ENCODE measurements around the gene UGT1A5. TPM values are rescaled to one million over a fixed set of nuclear protein-coding genes. Genes with fewer than 3 reads are reported as not detected.

Gene UGT1A5
- total and polyA plus RNA-seq, 8 donors = not detected

DNA sequence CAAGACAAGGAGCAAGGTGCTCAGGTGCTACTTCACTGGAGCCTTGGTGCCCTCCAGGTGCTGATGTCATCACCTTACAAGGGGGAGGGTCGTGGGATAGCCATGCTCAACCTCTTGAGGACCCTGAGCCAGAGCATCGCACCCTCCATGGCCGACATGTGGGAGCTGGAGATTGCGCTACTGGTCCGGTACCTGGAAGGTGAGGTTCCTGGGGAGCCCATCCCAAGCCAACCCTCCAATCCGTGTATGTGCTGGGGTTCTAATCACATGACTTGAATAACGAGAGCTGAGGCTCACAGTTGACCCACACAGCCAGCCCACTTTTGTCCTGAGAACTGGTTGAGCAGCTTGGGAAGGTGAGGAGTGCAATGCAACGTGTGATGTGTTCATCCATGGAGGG is 91.3 kb downstream of the UGT1A5 start:
- H3K27me3 ChIP-seq = no peaks in the 10 kb centered on the region
- TF ChIP-seq, protein P1, sequence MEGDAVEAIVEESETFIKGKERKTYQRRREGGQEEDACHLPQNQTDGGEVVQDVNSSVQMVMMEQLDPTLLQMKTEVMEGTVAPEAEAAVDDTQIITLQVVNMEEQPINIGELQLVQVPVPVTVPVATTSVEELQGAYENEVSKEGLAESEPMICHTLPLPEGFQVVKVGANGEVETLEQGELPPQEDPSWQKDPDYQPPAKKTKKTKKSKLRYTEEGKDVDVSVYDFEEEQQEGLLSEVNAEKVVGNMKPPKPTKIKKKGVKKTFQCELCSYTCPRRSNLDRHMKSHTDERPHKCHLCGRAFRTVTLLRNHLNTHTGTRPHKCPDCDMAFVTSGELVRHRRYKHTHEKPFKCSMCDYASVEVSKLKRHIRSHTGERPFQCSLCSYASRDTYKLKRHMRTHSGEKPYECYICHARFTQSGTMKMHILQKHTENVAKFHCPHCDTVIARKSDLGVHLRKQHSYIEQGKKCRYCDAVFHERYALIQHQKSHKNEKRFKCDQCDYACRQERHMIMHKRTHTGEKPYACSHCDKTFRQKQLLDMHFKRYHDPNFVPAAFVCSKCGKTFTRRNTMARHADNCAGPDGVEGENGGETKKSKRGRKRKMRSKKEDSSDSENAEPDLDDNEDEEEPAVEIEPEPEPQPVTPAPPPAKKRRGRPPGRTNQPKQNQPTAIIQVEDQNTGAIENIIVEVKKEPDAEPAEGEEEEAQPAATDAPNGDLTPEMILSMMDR (IDR thresholded peaks at IDR 0.05) = no peak
- ATAC-seq = no peak
- WGBS, 2 donors = 52% methylated on average over 8 of the region's 8 CpGs
- H3K9me3 ChIP-seq = no peaks in the 10 kb centered on the region
- H3K27ac ChIP-seq = no peak overlapping the region
- no peaks in the 10 kb centered on the region for H3K4me1 ChIP-seq
- intact Hi-C loops (cut with DNase I) = no loop called here
- DNase-seq = peak in 2 of 6 donors; percentile 2 to 10
- no peak overlapping the region for H3K4me3 ChIP-seq
- no peaks in the 10 kb centered on the region for H3K36me3 ChIP-seq
- FAIRE-seq = no peak

DNA sequence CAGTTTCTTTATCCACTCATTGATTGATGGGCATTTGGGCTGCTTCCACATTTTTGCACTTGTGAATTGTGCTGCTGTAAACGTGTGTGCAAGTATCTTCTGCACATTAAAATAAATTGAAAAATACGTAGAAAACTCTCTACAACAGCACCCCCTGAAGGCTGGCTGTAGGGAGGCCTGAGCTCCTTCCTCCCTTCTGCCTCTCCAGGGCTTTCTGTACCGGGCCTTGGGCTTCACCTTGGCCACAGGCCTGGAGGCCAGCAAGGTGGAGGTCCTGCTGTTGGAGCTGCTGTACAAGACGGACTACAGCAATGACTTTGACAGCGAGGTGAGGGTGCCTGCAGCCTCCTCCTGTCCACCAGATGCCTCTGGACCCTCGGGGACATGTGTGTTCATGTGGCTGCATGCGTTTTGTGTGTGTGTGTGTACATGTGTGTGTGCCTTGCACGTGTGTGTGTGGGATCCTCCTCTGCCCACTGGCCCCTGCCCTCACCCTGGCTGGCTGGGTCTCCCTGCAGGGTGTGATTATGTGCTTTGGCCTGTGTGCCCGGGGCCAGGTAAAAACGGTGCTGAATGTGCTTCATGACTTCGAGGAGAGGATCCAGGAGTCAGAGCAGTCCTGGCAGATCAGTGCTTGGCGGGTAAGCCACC is 94.6 kb downstream of the UGT1A5 start:
- DNase-seq = peak in 3 of 6 donors; percentile 2 to 39 (median 29)
- WGBS, 2 donors = 55 to 62% methylated on average over 12 of the region's 12 CpGs
- TF ChIP-seq, protein P1 (IDR thresholded peaks at IDR 0.05) = no peak

DNA sequence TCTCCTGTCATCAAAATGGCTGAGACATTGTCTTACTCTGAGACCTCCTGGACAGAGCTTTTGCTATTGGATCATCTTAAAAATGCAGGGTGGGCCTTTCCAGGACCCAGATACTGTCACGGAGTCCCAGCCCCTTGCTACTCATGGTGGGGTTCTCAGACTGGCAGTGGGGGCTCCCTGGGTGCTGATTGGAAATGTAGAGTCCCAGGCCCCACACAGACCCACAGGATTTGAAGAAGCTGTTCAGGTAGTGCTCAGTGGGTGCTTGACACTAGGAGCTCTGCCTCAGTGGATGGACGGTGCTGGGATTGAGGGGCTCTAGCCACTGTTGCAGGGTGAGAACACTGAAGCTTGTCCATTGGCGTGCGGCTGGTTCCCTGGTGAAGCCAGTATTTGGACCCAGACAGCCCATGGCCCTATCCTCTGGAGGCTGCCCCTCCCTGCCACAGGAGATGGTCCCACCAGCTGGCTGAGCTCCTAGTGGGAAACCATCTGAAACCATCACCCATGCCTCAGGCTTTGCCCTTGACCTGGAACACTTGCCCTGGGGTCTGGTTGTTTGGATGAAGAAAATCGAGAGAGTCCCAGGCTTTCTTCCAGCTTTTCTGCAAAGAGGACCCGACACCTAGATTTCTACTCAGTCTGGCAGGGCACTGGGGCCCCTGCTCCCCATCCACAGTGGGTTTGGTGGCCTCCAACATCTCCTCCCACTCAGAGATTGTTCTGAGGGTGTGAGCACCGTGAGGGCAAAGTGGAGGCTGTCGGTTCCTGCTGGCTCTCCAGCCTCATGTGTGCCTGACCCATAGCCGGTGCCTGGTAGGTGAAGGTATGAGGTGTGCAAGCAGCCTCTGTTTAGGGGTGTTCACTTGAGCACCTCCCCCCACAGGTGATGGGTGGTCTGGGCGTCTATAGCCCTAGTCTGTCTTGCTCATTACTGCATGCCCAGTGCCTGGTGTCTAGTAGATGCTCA is 95.5 kb downstream of the UGT1A5 start:
- H3K27me3 ChIP-seq = no peaks in the 10 kb centered on the region
- H3K4me3 ChIP-seq = no peak overlapping the region
- ATAC-seq = no peak

More for the DNA sequence above, 94.6 kb downstream of the UGT1A5 start:
- Histone ChIP-seq H3K4me3 (no peak overlapping the region), H3K4me1 (no peaks in the 10 kb centered on the region), H3K9me3 (no peaks in the 10 kb centered on the region), H3K27ac (no peak overlapping the region), H3K36me3 (no peaks in the 10 kb centered on the region), H3K27me3 (no peaks in the 10 kb centered on the region)
- intact Hi-C loops (cut with DNase I) = no loop called here
- FAIRE-seq (no peak), ATAC-seq (no peak)

DNA sequence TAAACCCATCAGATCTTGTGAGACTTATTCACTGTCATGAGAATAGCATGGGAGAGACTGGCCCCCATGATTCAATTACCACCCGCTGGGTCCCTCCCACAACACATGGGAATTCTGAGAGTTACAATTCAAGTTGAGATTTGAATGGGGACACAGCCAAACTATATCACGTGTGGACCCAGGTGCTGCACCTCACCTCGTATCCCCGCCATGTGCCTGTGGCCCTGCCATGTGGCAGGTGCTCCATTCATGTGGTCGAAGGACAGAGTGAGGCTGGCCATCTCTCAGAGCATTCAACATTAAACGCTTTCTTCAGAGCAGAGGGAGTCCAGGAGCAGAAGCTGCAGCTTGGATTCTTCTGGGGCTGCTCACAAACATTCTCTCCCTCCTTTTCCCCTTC is 97.7 kb downstream of the UGT1A5 start:
- Histone ChIP-seq H3K9me3 (no peaks in the 10 kb centered on the region), H3K4me3 (no peak overlapping the region), H3K27ac (no peak overlapping the region), H3K36me3 (no peaks in the 10 kb centered on the region), H3K27me3 (no peaks in the 10 kb centered on the region), H3K4me1 (no peaks in the 10 kb centered on the region)
- TF ChIP-seq, protein P1 (IDR thresholded peaks at IDR 0.05) = no peak
- peak in 1 of 6 donors; percentile 17 for DNase-seq
- no peak for FAIRE-seq
- intact Hi-C loops (cut with DNase I) = no loop called here
- ATAC-seq = no peak
- 73 to 82% methylated on average over 6 of the region's 6 CpGs for whole genome bisulfite sequencing, 2 donors

More for the DNA sequence above, 95.5 kb downstream of the UGT1A5 start:
- Histone ChIP-seq H3K36me3 (no peaks in the 10 kb centered on the region), H3K9me3 (no peaks in the 10 kb centered on the region), H3K4me1 (no peaks in the 10 kb centered on the region), H3K27ac (no peak overlapping the region)
- intact Hi-C loops (cut with DNase I) = no loop called here
- peak in 4 of 6 donors; percentile 3 to 21 (median 12) for DNase-seq
- 61 to 74% methylated on average over 10 of the region's 10 CpGs for WGBS, 2 donors
- no peak for FAIRE-seq
- TF ChIP-seq, protein P1 (IDR thresholded peaks at IDR 0.05) = no peak

Data from pancreas (tissue), 10 donors.